HG02642 (cell line): ENCODE results near the gene KRTAP10-3.
"Not testable (repeated sequence)": the region's sequence is repeated elsewhere in the genome, so short reads cannot be mapped to it uniquely, and the experiment has no call there.

ENCODE experiments used
- ATAC-seq: cut with Tn5 transposase; IDR thresholded peaks from one replicate; pipeline ENCODE4 v1.9.1; 2021; ENCODE audit warnings: mild to moderate bottlenecking; ENCODE audit not compliant: unreplicated experiment, poor library complexity

Gene KRTAP10-3

GRCh38 chr21:44590897-44591800 is 32.6 kb upstream of the KRTAP10-3 start:
- ATAC-seq = not testable (repeated sequence)

GRCh38 chr21:44590311-44590721 is 31.7 kb upstream of the KRTAP10-3 start:
- ATAC-seq = no peak

GRCh38 chr21:44589586-44590305 is 31.2 kb upstream of the KRTAP10-3 start:
- no peak for ATAC-seq

- ATAC-seq = no peak
Observed at GRCh38 chr21:44589094-44589493, 30.5 kb upstream of the KRTAP10-3 start.

- no peak for ATAC-seq
Observed at GRCh38 chr21:44585892-44586291, 27.3 kb upstream of the KRTAP10-3 start.

- ATAC-seq = no peak
Observed at GRCh38 chr21:44583800-44584147, 25.2 kb upstream of the KRTAP10-3 start.

GRCh38 chr21:44583089-44583799 is 24.6 kb upstream of the KRTAP10-3 start:
- no peak for ATAC-seq

GRCh38 chr21:44582055-44582454 is 23.5 kb upstream of the KRTAP10-3 start:
- no peak for ATAC-seq

GRCh38 chr21:44581158-44581557 is 22.6 kb upstream of the KRTAP10-3 start:
- no peak for ATAC-seq

- not testable (repeated sequence) for ATAC-seq
Observed at GRCh38 chr21:44580231-44580821, 21.7 kb upstream of the KRTAP10-3 start, which contains the start of gene KRTAP10-5. TSS of gene KRTAP10-5 (minus strand) at chr21:44580604. CDS start at chr21:44580578, 26 bp downstream.

GRCh38 chr21:44579833-44580144 is 21.2 kb upstream of the KRTAP10-3 start:
- ATAC-seq = no peak

GRCh38 chr21:44579056-44579832 is 20.6 kb upstream of the KRTAP10-3 start:
- ATAC-seq = no peak

GRCh38 chr21:44578371-44579055 is 19.9 kb upstream of the KRTAP10-3 start:
- no peak for ATAC-seq

GRCh38 chr21:44576025-44576420 is 17.4 kb upstream of the KRTAP10-3 start:
- no peak for ATAC-seq

- no peak for ATAC-seq
Observed at GRCh38 chr21:44575307-44576024, 16.9 kb upstream of the KRTAP10-3 start.

GRCh38 chr21:44574457-44575306 is 16.1 kb upstream of the KRTAP10-3 start:
- no peak for ATAC-seq

- ATAC-seq = not testable (repeated sequence)
Observed at GRCh38 chr21:44573630-44574456, 15.2 kb upstream of the KRTAP10-3 start, which contains the start of gene KRTAP10-4. TSS of gene KRTAP10-4 (plus strand) at chr21:44573729. CDS start at chr21:44573759, 30 bp downstream.
